K562 (cell line): Measurements from ENCODE around the gene NOD2. TPM values are rescaled to one million over a fixed set of nuclear protein-coding genes. Genes with fewer than 3 reads are reported as not detected.

Experiments used
- CBX3 ChIP-seq, 2 experiments: IDR thresholded peaks; 1 replicate in 1 of 2; 2 replicates in 1 of 2; pipeline ENCODE4 v1.6.1; 2012; ENCODE audit warnings: inconsistent platforms in 2 of 2, low read length in 2 of 2, borderline replicate concordance in 1 of 2, control low read depth in 1 of 2
- CHD4 ChIP-seq: fragments of 200-600 bp; sonication (generic); IDR thresholded peaks from 3 replicates; pipeline ENCODE4 v1.6.1; 2012; ENCODE audit warnings: low read depth, mild to moderate bottlenecking, mixed read lengths, low read length, inconsistent platforms; ENCODE audit not compliant: insufficient read depth, insufficient replicate concordance, poor library complexity, severe bottlenecking
- NFE2 ChIP-seq: IDR thresholded peaks from 2 replicates; pipeline ENCODE4 v1.6.1; 2014; ENCODE audit warnings: antibody characterized with exemption, low read depth
- NFE2L1 ChIP-seq: fragments of 450-650 bp; IDR thresholded peaks from 2 replicates; pipeline ENCODE4 v1.6.1; 2016; ENCODE audit warnings: missing genetic modification characterization, low read depth, mild to moderate bottlenecking, missing compliant biosample characterization, moderate library complexity, borderline replicate concordance
- NR1H2 ChIP-seq: sonication (generic); formaldehyde crosslinking; IDR thresholded peaks from 2 replicates; pipeline ENCODE4 v1.4.0; 2020; ENCODE audit warnings: mild to moderate bottlenecking, missing genetic modification reagents
- PCBP1 ChIP-seq: fragments of 200-400 bp; formaldehyde crosslinking; IDR thresholded peaks from 2 replicates; pipeline ENCODE4 v1.6.1; 2018; ENCODE audit warnings: mild to moderate bottlenecking, low read depth, low read length; ENCODE audit not compliant: poor library complexity, severe bottlenecking
- PML ChIP-seq: IDR thresholded peaks from 2 replicates; pipeline ENCODE4 v1.6.1; 2012; ENCODE audit warnings: low read length, inconsistent platforms
- SAFB2 ChIP-seq: fragments of 200-400 bp; formaldehyde crosslinking; IDR thresholded peaks from 2 replicates; pipeline ENCODE4 v1.6.1; 2018; ENCODE audit warnings: borderline replicate concordance, low read length, low read depth, moderate library complexity; ENCODE audit not compliant: severe bottlenecking
- SAP30 ChIP-seq: fragments of 200-600 bp; sonication (generic); IDR thresholded peaks from 2 replicates; pipeline ENCODE4 v1.6.1; 2012; ENCODE audit warnings: borderline replicate concordance, low read depth, mild to moderate bottlenecking, moderate library complexity, low read length, control low read depth, inconsistent platforms; ENCODE audit not compliant: insufficient read depth, poor library complexity, severe bottlenecking
- TFAP4 ChIP-seq: sonication (generic); formaldehyde crosslinking; IDR thresholded peaks from 2 replicates; pipeline ENCODE4 v1.8.0; 2022; ENCODE audit warnings: missing genetic modification reagents, mild to moderate bottlenecking, moderate library complexity, borderline replicate concordance
- TRIM25 ChIP-seq: fragments of 450-650 bp; IDR thresholded peaks from 2 replicates; pipeline ENCODE4 v1.7.0; 2016; ENCODE audit warnings: borderline replicate concordance
- WHSC1 ChIP-seq: IDR thresholded peaks from one replicate; pipeline ENCODE4 v1.6.1; 2012; ENCODE audit warnings: low read length, control low read depth, inconsistent platforms
- polyA plus RNA-seq, 8 experiments: library from polyadenylated mRNA; depleted of rRNA in 4 of 8; stranded (reverse) in 5 of 8; unstranded in 3 of 8; fragments of >200 nt; fragmentation: Nextera tagmentation in 2 of 8; fragmentation: Illumina TruSeq in 1 of 8; extraction: Ambion mirVana in 2 of 8; extraction: Trizol in 1 of 8; gene quantifications; 2 replicates each; pipeline versions ENCODE4 v1.2.1 to v1.2.3, GENCODE V29; 2011 to 2014; ENCODE audit warnings: inconsistent platforms in 1 of 8, missing spikeins in 1 of 8
- total RNA-seq, 7 experiments: library from RNA; depleted of rRNA in 6 of 7; stranded (reverse); fragments of >200 nt in 6 of 7; fragmentation: Illumina TruSeq in 2 of 7; extraction: Trizol in 2 of 7; gene quantifications; 2 replicates each; pipeline versions ENCODE4 v1.2.1 to v1.2.3, GENCODE V29; 2011 to 2021; ENCODE audit warnings: low replicate concordance in 1 of 7
- TF ChIP-seq, protein P1 (sequence below), 2 experiments: IDR thresholded peaks; 2 replicates each; pipeline ENCODE4 v1.6.1; 2011; ENCODE audit warnings: borderline replicate concordance in 1 of 2, control low read depth in 1 of 2, low read depth in 1 of 2, low read length in 1 of 2, mild to moderate bottlenecking in 1 of 2, mixed read lengths in 1 of 2, moderate library complexity in 1 of 2; ENCODE audit not compliant: insufficient read depth in 1 of 2, insufficient read length in 1 of 2, poor library complexity in 1 of 2, severe bottlenecking in 1 of 2; ENCODE audit errors: extremely low read depth in 1 of 2

Gene NOD2
- total and polyA plus RNA-seq, 9 of the 15 experiments (the other 6 are each of a cell fraction or from before 2014, with no cell fraction given), result 0.04 TPM; not detected in 8

DNA sequence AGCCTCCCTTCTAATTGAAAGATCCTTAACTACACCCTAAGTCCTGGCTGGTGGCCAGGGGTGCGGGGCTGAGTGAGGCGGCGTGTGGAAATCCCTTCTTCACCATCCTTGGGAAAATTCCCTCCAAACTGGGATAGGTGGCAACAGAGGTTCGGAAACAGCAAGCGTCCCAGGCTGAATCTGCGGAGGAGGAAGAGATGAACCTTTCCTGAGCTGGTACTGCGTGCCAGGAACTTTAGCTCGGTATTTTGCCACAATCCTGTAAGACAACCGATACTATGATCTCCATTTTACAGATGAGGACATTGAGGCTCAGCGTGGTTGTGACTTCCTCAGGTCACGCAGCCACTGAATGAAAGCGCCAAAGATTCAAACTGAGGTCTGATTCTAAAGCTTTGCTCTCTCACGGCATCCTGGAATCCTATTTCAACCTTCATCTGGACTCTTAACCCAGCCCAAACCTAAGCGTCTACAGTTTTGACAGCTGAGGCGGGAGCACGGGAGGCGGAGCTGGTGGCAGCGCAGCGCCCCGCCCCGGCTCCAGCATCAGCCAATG lies 47.9 kb downstream of the NOD2 start (continued):
- TF ChIP-seq SAFB2 (no peak), SAP30 (peak; percentile 36), PML (no peak), CBX3 (IDR thresholded peaks at IDR 0.05; ENCODE audit: borderline replicate concordance in 1 of 2, low read length in 2 of 2) (peak in 1 of 2 experiments; percentile 32; a peak in 1 of 3 replicates), TFAP4 (CRISPR knock-in tag) (peak; percentile 75; the same call in 1 of the 2 replicates), TRIM25 (no peak), CHD4 (peak; percentile 80), NFE2L1 (tag) (no peak), NR1H2 (CRISPR knock-in tag) (no peak), PCBP1 (no peak), NFE2 (no peak), WHSC1 (no peak)
- TF ChIP-seq, protein P1, sequence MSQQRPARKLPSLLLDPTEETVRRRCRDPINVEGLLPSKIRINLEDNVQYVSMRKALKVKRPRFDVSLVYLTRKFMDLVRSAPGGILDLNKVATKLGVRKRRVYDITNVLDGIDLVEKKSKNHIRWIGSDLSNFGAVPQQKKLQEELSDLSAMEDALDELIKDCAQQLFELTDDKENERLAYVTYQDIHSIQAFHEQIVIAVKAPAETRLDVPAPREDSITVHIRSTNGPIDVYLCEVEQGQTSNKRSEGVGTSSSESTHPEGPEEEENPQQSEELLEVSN (IDR thresholded peaks at IDR 0.05; ENCODE audit: borderline replicate concordance in 1 of 2, extremely low read depth in 1 of 2, insufficient read depth in 1 of 2, insufficient read length in 1 of 2, low read depth in 1 of 2, low read length in 1 of 2, poor library complexity in 1 of 2, severe bottlenecking in 1 of 2), result peak in 1 of 2 experiments; percentile 15
